GM18511 (cell line): ENCODE data around the gene TENM4.
A peak's percentile ranks its signal among the peaks of the same experiment; 100 is the strongest.

Experiments used
- ATAC-seq: cut with Tn5 transposase; IDR thresholded peaks from one replicate; pipeline ENCODE4 v1.9.1; 2021; ENCODE audit warnings: mild to moderate bottlenecking, moderate library complexity; ENCODE audit not compliant: unreplicated experiment

The TENM4 gene

DNA sequence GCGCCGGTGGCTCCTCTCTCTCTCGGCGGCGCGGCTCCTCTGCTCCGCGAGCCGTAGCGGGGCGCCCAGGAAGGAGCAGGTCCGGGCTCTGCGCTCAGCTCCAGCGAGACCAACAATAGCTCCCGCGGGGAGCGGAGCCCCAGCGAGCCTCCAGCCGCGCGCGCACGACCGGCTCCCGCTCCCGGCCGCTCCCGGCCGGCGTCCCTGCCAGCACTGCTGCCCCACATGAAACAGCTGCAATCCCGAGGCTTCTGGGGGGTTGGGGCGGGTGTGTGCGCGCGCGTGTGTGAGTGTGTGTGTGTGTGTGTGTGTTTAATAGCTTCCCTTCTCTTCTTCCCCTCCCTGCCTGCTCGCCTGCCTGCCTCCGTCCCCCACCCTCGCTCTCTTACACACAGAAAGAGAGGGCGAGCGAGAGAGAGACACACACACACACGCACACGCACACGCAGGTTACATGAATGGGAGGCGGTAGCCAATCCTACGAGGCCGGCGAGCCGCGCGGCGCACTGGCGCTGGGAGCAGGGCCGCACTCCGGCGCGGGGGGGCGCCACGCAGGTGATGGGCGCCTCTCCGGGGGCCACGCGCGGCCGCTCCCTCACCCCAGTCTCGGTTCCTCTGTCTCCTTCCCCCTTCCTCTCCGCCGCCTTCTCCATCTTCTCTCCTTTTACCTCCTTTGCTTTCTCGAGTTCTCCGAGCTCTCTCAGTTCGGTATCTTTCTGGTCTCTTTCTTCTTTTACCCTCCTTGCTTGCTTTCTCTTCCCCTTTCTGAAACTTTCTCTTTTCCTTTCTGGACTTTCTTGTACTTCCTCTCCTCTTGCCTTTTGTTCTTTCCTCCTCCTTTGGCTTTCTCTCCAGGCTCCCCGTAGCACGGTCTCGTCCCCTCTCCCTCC lies at the start of gene TENM4:
TENM4 (minus strand) TSS at position 460 of the 890 bp plus-strand sequence. CDS start 371,086 bp downstream, outside the sequence.
- peak; percentile 62 for ATAC-seq

- no peak for ATAC-seq
Measured at GRCh38 chr11:79488286-79488685, 47.5 kb upstream of the TENM4 start.

GRCh38 chr11:79487412-79487811 lies 46.6 kb upstream of the TENM4 start:
- ATAC-seq = no peak

DNA sequence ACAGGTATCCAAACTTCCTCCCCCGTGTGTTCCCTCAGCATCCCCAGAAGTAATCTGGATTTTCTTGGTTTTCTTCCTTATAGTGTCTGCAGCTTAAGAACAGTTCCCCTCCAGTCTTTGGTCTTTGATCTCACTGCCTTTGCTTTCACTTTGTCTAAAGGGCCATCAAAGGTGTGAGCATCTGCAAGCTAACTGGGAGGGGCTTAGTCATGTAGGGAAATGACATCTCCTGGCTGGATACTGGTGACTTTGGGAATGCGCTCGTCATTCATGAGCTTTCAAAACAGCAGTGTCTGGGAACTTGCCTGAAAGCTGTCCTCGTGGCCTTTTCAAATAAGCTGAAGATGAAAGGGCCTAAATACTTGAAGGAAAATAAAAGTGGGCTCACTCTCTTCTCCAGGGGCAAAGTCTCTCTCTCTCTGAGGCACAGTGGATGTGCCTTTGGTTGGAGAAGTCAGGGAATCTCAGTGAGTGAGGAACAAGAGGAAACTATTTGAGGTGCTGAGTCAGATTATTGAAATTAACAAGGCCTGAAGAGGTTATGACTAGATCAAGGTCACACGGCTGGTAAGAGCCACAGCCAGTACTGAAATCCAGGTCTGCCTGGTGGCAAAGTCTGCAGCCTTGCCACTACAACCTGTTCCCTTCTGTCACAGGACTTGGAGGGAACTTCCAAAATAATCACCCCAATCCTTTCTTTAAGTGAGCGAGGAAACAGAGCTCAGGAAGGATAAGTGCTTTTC lies 45.6 kb upstream of the TENM4 start:
- ATAC-seq = no peak

- ATAC-seq = no peak
Measured at GRCh38 chr11:79485694-79486093, 44.9 kb upstream of the TENM4 start.

DNA sequence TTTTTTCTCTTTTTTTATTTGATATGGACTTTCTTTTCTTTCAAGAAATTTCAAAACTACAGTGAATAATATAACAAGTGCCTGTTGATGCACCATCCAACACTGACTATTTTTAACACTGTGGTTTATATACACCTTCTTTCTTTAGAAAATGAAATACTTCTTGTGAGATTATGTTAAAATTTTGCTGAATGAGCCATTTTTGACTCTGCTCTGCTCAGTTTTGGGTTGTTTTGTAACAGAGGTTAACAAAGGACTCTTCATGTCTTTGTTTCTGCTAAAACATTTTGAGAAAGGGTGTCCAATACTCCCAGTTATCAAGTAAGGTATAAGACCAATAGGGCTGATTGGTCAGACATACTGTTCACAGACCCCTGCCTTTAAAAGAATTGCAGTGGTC lies 44.0 kb upstream of the TENM4 start:
- no peak for ATAC-seq

DNA sequence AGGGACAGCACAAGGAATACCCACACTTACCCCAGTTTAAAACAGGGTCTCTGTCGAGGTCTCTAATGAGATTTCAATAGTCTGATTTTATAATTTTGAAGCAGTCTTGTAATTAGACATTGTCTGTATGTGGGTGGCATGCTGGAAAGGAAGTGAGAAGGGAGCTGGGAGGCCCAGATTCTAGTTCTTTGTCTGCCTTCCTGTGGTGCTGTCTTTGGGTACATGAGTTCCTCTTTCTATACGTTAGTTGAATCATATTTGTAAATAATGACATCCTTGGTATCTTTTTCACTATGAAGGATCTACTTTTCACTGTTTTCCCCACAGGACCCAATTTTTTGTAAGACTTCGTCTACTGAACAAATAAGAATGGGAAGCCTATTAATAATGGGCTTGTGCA lies 42.0 kb upstream of the TENM4 start:
- peak; percentile 87 for ATAC-seq

DNA sequence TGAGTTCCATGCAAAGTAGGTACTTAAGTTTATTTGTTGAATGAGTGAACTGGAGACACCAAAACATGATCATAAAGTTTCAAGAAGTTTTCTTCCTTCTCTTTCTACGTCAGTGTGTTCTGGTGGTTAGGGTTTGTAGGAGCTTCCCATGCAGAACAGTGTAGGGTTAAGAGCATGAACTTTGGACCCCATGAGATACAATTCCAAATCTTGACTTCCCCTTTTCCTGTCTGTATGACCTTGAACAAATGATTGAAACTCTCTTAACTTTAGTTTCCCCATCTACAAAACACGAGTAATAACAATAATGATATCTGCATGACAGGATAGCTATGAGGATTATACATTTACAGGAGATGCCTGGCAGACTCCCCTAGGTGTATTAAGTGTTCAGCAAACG lies 41.0 kb upstream of the TENM4 start:
- ATAC-seq = peak; percentile 53

DNA sequence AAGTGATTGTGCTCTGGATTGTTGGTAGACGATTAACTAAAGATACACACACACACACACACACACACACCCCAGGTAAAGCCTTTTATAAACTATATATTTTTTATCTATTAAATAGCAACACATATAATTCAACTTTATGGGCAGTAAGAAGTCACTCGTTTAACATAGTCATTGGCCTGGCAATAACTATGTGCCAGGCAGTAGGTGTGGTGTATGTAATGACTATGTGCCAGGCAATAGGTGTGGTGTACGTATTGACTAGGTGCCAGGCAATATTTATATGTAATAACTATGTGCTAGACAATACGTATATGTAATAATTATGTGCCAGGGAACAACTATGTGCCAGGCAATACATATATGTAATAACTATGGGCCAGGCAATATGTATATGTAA lies 40.0 kb upstream of the TENM4 start:
- ATAC-seq = no peak

DNA sequence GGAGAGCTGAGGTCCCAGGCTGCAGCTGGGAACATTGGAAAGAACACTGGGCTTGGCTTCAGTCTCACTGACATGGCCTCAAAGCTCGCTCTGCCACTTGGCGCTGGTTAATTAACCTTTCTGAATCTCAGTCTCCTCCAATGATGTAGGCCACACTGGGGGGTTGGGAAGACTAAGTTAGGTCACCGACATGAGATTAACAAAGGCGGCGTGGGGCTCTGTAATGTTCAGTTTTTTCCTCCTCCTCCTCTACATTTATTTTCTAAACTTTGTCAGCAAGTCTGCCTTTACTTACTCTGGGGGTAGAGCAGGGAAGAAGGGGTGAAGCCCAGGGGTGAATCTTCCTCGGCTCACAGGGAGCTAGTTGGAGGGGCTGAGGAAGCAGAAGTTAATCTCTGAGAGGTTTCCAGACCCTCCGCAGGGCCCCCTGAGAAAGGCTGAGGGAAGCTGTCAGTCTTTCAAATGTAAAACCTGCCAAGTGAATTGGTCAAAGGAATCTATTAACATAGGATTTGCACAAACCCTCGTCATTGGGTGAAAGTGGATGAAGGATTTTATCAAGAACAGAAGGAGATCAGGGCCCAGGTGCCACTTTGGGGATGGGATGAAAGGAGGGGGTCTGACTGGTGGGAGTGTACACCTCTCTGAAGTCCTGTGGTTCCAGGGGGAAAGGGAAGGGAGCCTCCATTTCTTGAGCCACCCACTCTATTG lies 32.1 kb upstream of the TENM4 start:
- no peak for ATAC-seq

GRCh38 chr11:79471071-79471844 lies 30.4 kb upstream of the TENM4 start:
- no peak for ATAC-seq

GRCh38 chr11:79470161-79470560 lies 29.3 kb upstream of the TENM4 start:
- ATAC-seq = no peak

GRCh38 chr11:79467761-79468160 lies 26.9 kb upstream of the TENM4 start:
- ATAC-seq = no peak

DNA sequence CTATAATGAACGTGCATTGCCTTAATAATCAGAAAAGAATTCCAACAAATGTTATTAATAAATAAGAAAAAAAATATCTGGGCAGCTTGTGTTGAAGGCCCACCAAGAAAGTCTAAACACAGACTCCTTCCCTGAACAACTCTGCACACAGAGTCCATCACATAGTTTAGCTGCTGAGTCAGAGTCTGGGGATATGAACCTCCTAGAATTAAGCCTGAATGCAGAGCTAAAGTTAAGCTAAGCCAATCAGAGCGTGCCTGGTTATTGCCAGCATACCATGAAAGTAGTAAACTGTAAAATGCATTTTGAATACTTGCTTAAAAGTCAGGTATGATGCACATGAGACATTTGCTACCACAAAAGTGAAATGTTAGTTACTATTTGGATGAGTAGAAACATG lies 25.6 kb upstream of the TENM4 start:
- ATAC-seq = no peak

DNA sequence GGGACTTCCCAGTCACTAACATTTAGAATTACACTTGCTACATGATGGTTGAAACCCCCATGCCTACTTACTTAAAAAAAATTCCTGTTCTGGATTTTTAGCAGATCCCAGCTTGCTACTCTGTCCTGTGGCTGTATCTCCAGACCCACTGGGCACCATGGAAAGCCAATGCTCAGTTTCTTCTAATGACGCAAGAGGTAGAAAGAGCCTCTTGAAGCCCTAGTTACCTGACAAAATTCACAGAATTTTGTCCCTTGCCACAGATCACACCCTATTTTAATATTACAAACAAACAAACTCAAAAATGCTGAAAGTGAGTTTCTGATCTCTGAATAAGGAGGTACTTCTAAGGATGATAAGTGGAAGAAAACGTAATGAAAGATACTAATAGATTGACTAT lies 24.3 kb upstream of the TENM4 start:
- no peak for ATAC-seq

GRCh38 chr11:79461666-79462645 lies 21.1 kb upstream of the TENM4 start:
- no peak for ATAC-seq

DNA sequence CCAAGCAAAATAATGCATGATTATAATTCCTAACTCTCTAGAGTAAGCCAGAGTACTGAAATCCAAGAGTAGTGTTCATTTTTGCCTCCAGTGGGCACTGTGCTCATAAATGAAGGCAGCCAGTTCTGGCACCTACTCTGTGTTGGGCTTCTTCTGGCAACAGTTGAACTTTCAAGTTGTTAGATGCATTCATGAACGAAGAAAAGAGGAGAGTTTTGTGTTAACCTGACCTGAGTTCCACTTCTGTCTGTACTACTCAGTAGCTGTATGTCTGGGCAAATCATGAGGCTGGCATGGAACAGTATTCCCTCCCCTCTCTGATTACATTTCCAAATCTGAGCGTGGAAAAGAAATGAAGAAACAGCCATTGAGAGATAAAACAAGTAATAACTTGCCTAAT lies 20.3 kb upstream of the TENM4 start:
- ATAC-seq = peak; percentile 88

GRCh38 chr11:79458709-79459108 lies 17.9 kb upstream of the TENM4 start:
- no peak for ATAC-seq

DNA sequence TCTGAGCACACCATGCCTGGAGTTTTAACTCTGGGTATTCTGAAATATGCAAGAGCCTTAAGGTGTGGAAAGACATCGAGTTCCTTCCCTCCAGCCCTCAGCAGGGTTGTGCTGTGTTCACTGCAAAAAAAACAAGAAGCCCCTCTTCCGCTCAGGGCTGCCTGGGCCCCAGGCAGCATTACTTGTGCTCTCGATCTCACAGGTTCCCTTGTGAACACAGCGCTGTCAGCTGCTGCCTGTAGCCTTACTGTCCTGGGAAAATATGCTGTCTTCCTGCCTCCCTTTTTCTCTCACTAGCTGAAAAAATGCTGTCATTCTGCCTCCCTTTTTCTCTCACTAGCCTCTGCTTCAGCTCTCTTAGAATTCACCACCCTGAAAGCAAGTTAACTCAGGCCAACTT lies 15.7 kb upstream of the TENM4 start:
- ATAC-seq = no peak

- ATAC-seq = no peak
Measured at GRCh38 chr11:79453617-79454016, 12.8 kb upstream of the TENM4 start.
